ENCODE measurements around the gene GALC.

Gene GALC

DNA sequence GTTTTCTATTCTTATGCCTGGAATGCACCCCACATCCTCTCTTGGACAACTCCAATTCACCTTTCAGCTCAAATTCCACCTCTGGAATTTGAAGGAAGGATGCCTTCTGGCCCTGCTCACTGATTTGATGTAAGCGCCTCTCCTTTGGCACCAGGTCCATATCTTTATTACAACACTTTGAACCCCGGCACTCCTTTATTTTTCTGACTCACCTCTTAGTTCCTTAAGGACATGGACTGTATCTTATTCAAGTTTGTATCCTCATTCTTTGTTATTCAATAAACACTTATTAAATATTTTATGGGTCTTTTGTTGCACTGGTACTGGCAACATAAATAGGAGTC lies 3.1 kb downstream of the GALC start:
- Histone ChIP-seq H3K9ac (ENCODE audit: low read depth, low read length, poor library complexity, severe bottlenecking) (no peak overlapping the region), H3K9me2 (replicated peaks; ENCODE audit: low read depth, low read length) (no peaks in the 10 kb centered on the region)

DNA sequence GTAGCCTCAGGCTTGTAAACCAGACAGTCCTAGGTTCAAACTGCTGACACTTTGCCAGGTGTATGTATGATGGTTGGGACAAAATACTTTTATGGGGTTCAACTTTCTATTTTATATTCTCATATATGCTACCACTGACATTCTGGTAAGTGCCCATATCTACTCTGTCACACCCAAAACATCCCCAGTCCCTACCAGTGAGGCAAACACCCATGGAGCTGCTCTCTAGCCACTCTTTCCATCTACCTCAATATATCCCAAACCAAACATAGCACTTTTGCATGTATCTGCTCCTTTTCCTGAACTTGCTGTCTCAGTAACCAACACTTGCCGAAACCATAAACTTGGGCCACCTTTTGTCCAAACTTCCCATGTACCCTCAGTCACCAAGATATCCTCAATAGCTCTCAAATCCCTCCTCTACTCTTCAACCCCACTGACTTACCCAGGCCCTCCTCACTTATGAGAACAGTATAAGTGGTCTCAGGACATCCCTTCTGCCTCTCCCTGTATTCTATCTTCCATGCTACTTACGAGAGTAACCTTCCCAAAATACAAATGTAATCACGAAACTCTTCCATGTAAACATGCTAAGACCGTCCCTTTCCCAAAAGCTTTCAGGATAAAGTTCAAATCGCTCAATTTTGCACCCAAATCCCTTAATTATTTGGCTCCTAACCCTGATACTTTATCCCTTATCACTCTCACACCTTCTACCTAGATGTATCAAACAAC lies 3.6 kb downstream of the GALC start:
- TF ChIP-seq, protein P1, sequence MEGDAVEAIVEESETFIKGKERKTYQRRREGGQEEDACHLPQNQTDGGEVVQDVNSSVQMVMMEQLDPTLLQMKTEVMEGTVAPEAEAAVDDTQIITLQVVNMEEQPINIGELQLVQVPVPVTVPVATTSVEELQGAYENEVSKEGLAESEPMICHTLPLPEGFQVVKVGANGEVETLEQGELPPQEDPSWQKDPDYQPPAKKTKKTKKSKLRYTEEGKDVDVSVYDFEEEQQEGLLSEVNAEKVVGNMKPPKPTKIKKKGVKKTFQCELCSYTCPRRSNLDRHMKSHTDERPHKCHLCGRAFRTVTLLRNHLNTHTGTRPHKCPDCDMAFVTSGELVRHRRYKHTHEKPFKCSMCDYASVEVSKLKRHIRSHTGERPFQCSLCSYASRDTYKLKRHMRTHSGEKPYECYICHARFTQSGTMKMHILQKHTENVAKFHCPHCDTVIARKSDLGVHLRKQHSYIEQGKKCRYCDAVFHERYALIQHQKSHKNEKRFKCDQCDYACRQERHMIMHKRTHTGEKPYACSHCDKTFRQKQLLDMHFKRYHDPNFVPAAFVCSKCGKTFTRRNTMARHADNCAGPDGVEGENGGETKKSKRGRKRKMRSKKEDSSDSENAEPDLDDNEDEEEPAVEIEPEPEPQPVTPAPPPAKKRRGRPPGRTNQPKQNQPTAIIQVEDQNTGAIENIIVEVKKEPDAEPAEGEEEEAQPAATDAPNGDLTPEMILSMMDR (conservative IDR thresholded peaks at IDR 0.05; ENCODE audit: low read length): no peak
- no peak for TF ChIP-seq EZH2phosphoT487 (IDR thresholded peaks at IDR 0.05; ENCODE audit: borderline replicate concordance)
- Histone ChIP-seq H2AFZ (ENCODE audit: low read length) (no peak overlapping the region), H3K9ac (ENCODE audit: low read depth, low read length, poor library complexity, severe bottlenecking) (no peak overlapping the region), H3K4me1 (ENCODE audit: insufficient read depth, low read length, poor library complexity, severe bottlenecking) (peaks cover 55% of the 10 kb centered on the region), H3K4me2 (ENCODE audit: low read depth, low read length, poor library complexity, severe bottlenecking) (peak overlapping the region; percentile 79), H3K4me3 (ENCODE audit: low read length, poor library complexity, severe bottlenecking) (peak overlapping the region; percentile 16), H3K27me3 (ENCODE audit: insufficient read depth, low read length, poor library complexity, severe bottlenecking) (no peaks in the 10 kb centered on the region), H3F3A (ENCODE audit: low read depth) (no peaks in the 10 kb centered on the region), H4K20me1 (ENCODE audit: insufficient read depth, low read length, poor library complexity, severe bottlenecking) (no peaks in the 10 kb centered on the region), H3K9me2 (replicated peaks; ENCODE audit: low read depth, low read length) (no peaks in the 10 kb centered on the region), H3K36me3 (ENCODE audit: insufficient read depth, low read length) (no peaks in the 10 kb centered on the region), H3K9me3 (ENCODE audit: insufficient read depth, low read depth, low read length) (no peaks in the 10 kb centered on the region), H3K79me2 (ENCODE audit: insufficient read depth, low read length) (peaks cover 39% of the 10 kb centered on the region)

More for the DNA sequence above, 3.1 kb downstream of the GALC start:
- Histone ChIP-seq H3K27me3 (ENCODE audit: insufficient read depth, low read length, poor library complexity, severe bottlenecking) (no peaks in the 10 kb centered on the region), H3K79me2 (ENCODE audit: insufficient read depth, low read length) (peaks cover 39% of the 10 kb centered on the region), H4K20me1 (ENCODE audit: insufficient read depth, low read length, poor library complexity, severe bottlenecking) (no peaks in the 10 kb centered on the region), H3K4me1 (ENCODE audit: insufficient read depth, low read length, poor library complexity, severe bottlenecking) (peaks cover 60% of the 10 kb centered on the region), H3K4me2 (ENCODE audit: low read depth, low read length, poor library complexity, severe bottlenecking) (peak overlapping the region; percentile 79), H3K9me3 (ENCODE audit: insufficient read depth, low read depth, low read length) (no peaks in the 10 kb centered on the region), H3K36me3 (ENCODE audit: insufficient read depth, low read length) (no peaks in the 10 kb centered on the region), H3F3A (ENCODE audit: low read depth) (no peaks in the 10 kb centered on the region), H2AFZ (ENCODE audit: low read length) (no peak overlapping the region), H3K4me3 (ENCODE audit: low read length, poor library complexity, severe bottlenecking) (no peak overlapping the region)
- TF ChIP-seq EZH2phosphoT487 (IDR thresholded peaks at IDR 0.05; ENCODE audit: borderline replicate concordance): no peak
- TF ChIP-seq, protein P1 (conservative IDR thresholded peaks at IDR 0.05; ENCODE audit: low read length): no peak

DNA sequence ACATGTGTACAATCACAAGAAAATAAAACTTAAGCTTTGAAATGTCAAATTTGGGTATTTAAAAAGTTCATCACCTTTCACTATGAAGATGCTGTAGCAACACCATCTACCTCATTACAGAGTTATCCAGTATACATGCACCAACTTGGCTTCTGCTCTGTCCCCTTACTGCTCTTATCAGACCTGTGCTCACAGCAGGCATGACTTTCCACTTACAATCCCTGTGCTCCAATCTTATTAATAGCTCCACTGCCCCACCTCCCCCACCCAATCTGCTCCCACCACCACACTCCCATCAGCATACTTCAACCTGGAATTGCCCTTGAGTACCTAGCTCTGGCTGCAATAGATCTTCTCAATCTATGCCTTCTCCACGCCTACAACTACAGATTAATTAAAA lies 13.3 kb downstream of the GALC start:
- H3K27me3 ChIP-seq (ENCODE audit: insufficient read depth, low read length, poor library complexity, severe bottlenecking): no peaks in the 10 kb centered on the region
- no peaks in the 10 kb centered on the region for H3K79me2 ChIP-seq (ENCODE audit: insufficient read depth, low read length)
- H3K9ac ChIP-seq (ENCODE audit: low read depth, low read length, poor library complexity, severe bottlenecking): no peak overlapping the region
- H3K9me3 ChIP-seq (ENCODE audit: insufficient read depth, low read depth, low read length): no peaks in the 10 kb centered on the region
- H3K4me3 ChIP-seq (ENCODE audit: low read length, poor library complexity, severe bottlenecking): no peak overlapping the region
- H3K4me1 ChIP-seq (ENCODE audit: insufficient read depth, low read length, poor library complexity, severe bottlenecking): peaks cover 5% of the 10 kb centered on the region
- H3K9me2 ChIP-seq (replicated peaks; ENCODE audit: low read depth, low read length): no peaks in the 10 kb centered on the region
- H3F3A ChIP-seq (ENCODE audit: low read depth): no peaks in the 10 kb centered on the region
- no peak overlapping the region for H3K4me2 ChIP-seq (ENCODE audit: low read depth, low read length, poor library complexity, severe bottlenecking)
- H2AFZ ChIP-seq (ENCODE audit: low read length): no peak overlapping the region
- no peak for TF ChIP-seq EZH2phosphoT487 (IDR thresholded peaks at IDR 0.05; ENCODE audit: borderline replicate concordance)
- TF ChIP-seq, protein P1 (conservative IDR thresholded peaks at IDR 0.05; ENCODE audit: low read length): no peak
- peaks cover 4% of the 10 kb centered on the region; the same call in 1 of the 2 replicates for H3K36me3 ChIP-seq (ENCODE audit: insufficient read depth, low read length)
- H4K20me1 ChIP-seq (ENCODE audit: insufficient read depth, low read length, poor library complexity, severe bottlenecking): no peaks in the 10 kb centered on the region
